Fibroblast of skin of right biceps (primary cell): ENCODE results near the gene CYP27C1.
"Not testable (repeated sequence)": the region's sequence is repeated elsewhere in the genome, so short reads cannot be mapped to it uniquely, and the experiment has no call there.

ENCODE experiments used
- DNase-seq: peaks from one replicate; pipeline ENCODE4 v3.0.0-alpha.2; 2013

CYP27C1 gene

GRCh38 chr2:127220102-127220767, at the start of gene CYP27C1:
Gene CYP27C1 (minus strand): TSS chr2:127220299. CDS start chr2:127220270, 29 bp downstream.
- DNase-seq, result peak; percentile 44

GRCh38 chr2:127261804-127262406, 41.8 kb upstream of the CYP27C1 start:
- peak; percentile 39 for DNase-seq

- DNase-seq, result no peak
Measured at GRCh38 chr2:127259355-127259754, 39.3 kb upstream of the CYP27C1 start.

- DNase-seq, result no peak
Measured at GRCh38 chr2:127256866-127257265, 36.8 kb upstream of the CYP27C1 start.

- no peak for DNase-seq
Measured at GRCh38 chr2:127256381-127256780, 36.3 kb upstream of the CYP27C1 start.

- no peak for DNase-seq
Measured at GRCh38 chr2:127255721-127256120, 35.6 kb upstream of the CYP27C1 start.

GRCh38 chr2:127255146-127255545, 35.0 kb upstream of the CYP27C1 start:
- DNase-seq, result no peak

- peak; percentile 71 for DNase-seq
Measured at GRCh38 chr2:127254386-127254981, 34.4 kb upstream of the CYP27C1 start.

GRCh38 chr2:127241184-127241583, 21.1 kb upstream of the CYP27C1 start:
- DNase-seq, result not testable (repeated sequence)

- no peak for DNase-seq
Measured at GRCh38 chr2:127239395-127239794, 19.3 kb upstream of the CYP27C1 start.

- not testable (repeated sequence) for DNase-seq
Measured at GRCh38 chr2:127237768-127238167, 17.7 kb upstream of the CYP27C1 start.

- DNase-seq, result no peak
Measured at GRCh38 chr2:127235082-127235702, 15.1 kb upstream of the CYP27C1 start.

- DNase-seq, result no peak
Measured at GRCh38 chr2:127233710-127234109, 13.6 kb upstream of the CYP27C1 start.

GRCh38 chr2:127231130-127231865, 11.2 kb upstream of the CYP27C1 start:
- DNase-seq, result no peak

GRCh38 chr2:127229555-127229954, 9.5 kb upstream of the CYP27C1 start:
- no peak for DNase-seq

- peak; percentile 58 for DNase-seq
Measured at GRCh38 chr2:127228102-127228501, 8.0 kb upstream of the CYP27C1 start.

GRCh38 chr2:127227264-127227660, 7.2 kb upstream of the CYP27C1 start:
- not testable (repeated sequence) for DNase-seq

GRCh38 chr2:127226520-127227263, 6.6 kb upstream of the CYP27C1 start:
- DNase-seq, result peak; percentile 92

- no peak for DNase-seq
Measured at GRCh38 chr2:127226132-127226519, 6.0 kb upstream of the CYP27C1 start.

GRCh38 chr2:127225186-127225960, 5.3 kb upstream of the CYP27C1 start:
- peak; percentile 73 for DNase-seq

- DNase-seq, result not testable (repeated sequence)
Measured at GRCh38 chr2:127224135-127224534, 4.0 kb upstream of the CYP27C1 start.
